ENCODE data around the gene TWIST2. TPM values are rescaled to one million over a fixed set of nuclear protein-coding genes. Genes with fewer than 3 reads are reported as not detected.

Gene TWIST2
- total and polyA plus RNA-seq, 9 of the 15 experiments (the other 6 are each of a cell fraction or from before 2014, with no cell fraction given): not detected

DNA sequence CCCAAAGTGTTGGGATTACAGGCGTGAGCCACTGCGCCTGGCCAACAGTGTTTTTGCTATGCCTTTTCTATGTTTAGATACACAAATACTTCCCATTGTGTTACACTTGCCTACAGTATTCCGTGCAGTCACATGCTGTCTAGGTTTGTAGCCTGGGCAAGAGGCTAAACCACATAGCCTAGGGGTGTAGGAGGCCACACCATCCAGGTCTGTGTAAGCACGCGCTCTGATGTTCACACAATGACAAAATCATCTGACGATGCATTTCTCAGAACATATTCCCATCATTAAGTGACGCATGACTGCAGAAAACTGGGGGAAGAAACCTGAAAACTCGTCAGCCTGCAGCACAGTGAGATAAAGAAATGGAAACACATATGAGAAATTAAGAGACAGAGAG lies 46.1 kb upstream of the TWIST2 start:
- TF ChIP-seq POLR2AphosphoS2 (IDR thresholded peaks at IDR 0.05; ENCODE audit: low read length) (no peak), SRSF3 (IDR thresholded peaks at IDR 0.05; ENCODE audit: insufficient read depth, low read length) (no peak), ZBTB1 (CRISPR knock-in tag; IDR thresholded peaks at IDR 0.05; ENCODE audit: borderline replicate concordance, low read depth) (no peak), RBM14 (IDR thresholded peaks at IDR 0.05; ENCODE audit: borderline replicate concordance, insufficient read depth, low read depth, low read length) (no peak), ZNF398 (CRISPR knock-in tag; IDR thresholded peaks at IDR 0.05) (no peak), ZNF184 (CRISPR knock-in tag; IDR thresholded peaks at IDR 0.05) (no peak)
- DNase-seq (ENCODE audit: extremely low read depth in 1 of 4, low spot score in 3 of 4) (no peak), ATAC-seq (no peak), FAIRE-seq (no peak)
- no peaks in the 10 kb centered on the region for H4K20me1 ChIP-seq (replicated peaks; ENCODE audit: control insufficient read depth, insufficient read depth, low read length)
- H3K36me3 ChIP-seq (ENCODE audit: control insufficient read depth, insufficient read depth, low read length): no peaks in the 10 kb centered on the region
- in situ Hi-C loops (cut with MboI): no loop called here
- no peak overlapping the region for H3K4me2 ChIP-seq (ENCODE audit: insufficient read depth, low read length)
- no peak overlapping the region for H2AFZ ChIP-seq (ENCODE audit: low read depth, low read length)
- no peaks in the 10 kb centered on the region for H3K9me3 ChIP-seq (replicated peaks; ENCODE audit: control insufficient read depth, insufficient read depth, low read depth, low read length)
- H3K27ac ChIP-seq (ENCODE audit: extremely low read depth, low read depth, low read length): no peak overlapping the region
- BruUV-seq (replicated peaks): no TSS peak
- intact Hi-C loops (cut with micrococcal nuclease): no loop called here
- H3K4me3 ChIP-seq: no peak overlapping the region
- CTCF ChIA-PET (ENCODE audit: low intra/inter-chr PET ratio): no interaction called here
- no peaks in the 10 kb centered on the region for H3K79me2 ChIP-seq (ENCODE audit: control insufficient read depth, insufficient read depth, low read length)
- WGBS (ENCODE audit: insufficient coverage, low coverage, missing lambda C conversion rate): 0% methylated on average over 8 of the region's 8 CpGs
- H3K9me1 ChIP-seq (ENCODE audit: control insufficient read depth, insufficient read depth, low read length): no peaks in the 10 kb centered on the region
- no peak overlapping the region for H3K9ac ChIP-seq (ENCODE audit: insufficient read depth in 1 of 2, low read depth in 2 of 2, low read length in 2 of 2)
- POLR2A ChIA-PET: no interaction called here
- H3K27me3 ChIP-seq (ENCODE audit: control insufficient read depth in 2 of 2, insufficient read depth in 2 of 2, low read length in 2 of 2): peaks cover 0 to 21% of the 10 kb centered on the region in 2 experiments; a peak in 2 of 5 replicates
- no peaks in the 10 kb centered on the region for H3K4me1 ChIP-seq (replicated peaks in 1 of 2; ENCODE audit: control insufficient read depth in 2 of 2, insufficient read depth in 2 of 2, low read length in 2 of 2)

Measured in K562 (cell line).